ENCODE data around the gene C9. TPM values are rescaled to one million over a fixed set of nuclear protein-coding genes. Genes with fewer than 3 reads are reported as not detected.
"Not testable (repeated sequence)": the region's sequence is repeated elsewhere in the genome, so short reads cannot be mapped to it uniquely, and the experiment has no call there.

C9 gene
- total and polyA plus RNA-seq, 2 of the 4 experiments (the other 2 are of a cell fraction): not detected

- TF ChIP-seq USF2 (IDR thresholded peaks at IDR 0.05; ENCODE audit: low read depth, low read length): no peak
Observed at GRCh38 chr5:39273314-39273954, 90.9 kb downstream of the C9 start (continued).

DNA sequence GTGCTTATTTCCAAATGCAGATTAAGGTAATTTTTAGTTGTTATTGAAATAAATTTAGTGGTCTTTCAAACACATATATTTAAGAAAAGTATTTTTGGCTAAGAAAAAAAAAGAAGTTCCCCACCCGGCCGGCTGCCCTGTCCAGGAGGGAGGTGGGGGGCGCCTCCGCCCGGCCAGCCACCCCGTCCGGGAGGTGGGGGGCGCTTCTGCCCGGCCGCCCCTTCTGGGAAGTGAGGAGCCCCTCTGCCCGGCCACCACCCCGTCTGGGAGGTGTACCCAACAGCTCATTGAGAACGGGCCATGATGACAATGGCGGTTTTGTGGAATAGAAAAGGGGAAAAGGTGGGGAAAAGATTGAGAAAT, 91.4 kb downstream of the C9 start:
- H3K56ac ChIP-seq (ENCODE audit: extremely low read depth, insufficient read depth, low read length); H3K4me3 ChIP-seq (ENCODE audit: insufficient read depth, low read depth, low read length); H2BK120ac ChIP-seq (ENCODE audit: low read depth, low read length); H3K79me1 ChIP-seq (ENCODE audit: low read depth in 1 of 2, low read length in 2 of 2); H2AFZ ChIP-seq (replicated peaks; ENCODE audit: low read length, poor library complexity); H3K36me3 ChIP-seq (ENCODE audit: control insufficient read depth, insufficient read depth, low read length); ATAC-seq (ENCODE audit: low read depth); POLR2A ChIA-PET (ENCODE audit: unreplicated experiment); H2AK9ac ChIP-seq (replicated peaks; ENCODE audit: low read depth, low read length, poor library complexity); H3K4me2 ChIP-seq (ENCODE audit: low read depth, low read length); in situ Hi-C loops (cut with MboI; ENCODE audit: low sequenced_read_pairs); dilution Hi-C loops (cut with HindIII; ENCODE audit: low sequenced_read_pairs, unreplicated experiment); intact Hi-C loops (cut with micrococcal nuclease); H4K91ac ChIP-seq (ENCODE audit: insufficient read depth, low read depth, low read length); BruUV-seq (replicated peaks); H4K20me1 ChIP-seq (ENCODE audit: insufficient read depth, low read length); H3K14ac ChIP-seq (replicated peaks; ENCODE audit: low read depth, low read length); H3K18ac ChIP-seq (ENCODE audit: low read depth, low read length); H2AK5ac ChIP-seq (ENCODE audit: low read depth, low read length); H3K23ac ChIP-seq (ENCODE audit: low read depth, low read length); H3K27me3 ChIP-seq (ENCODE audit: control insufficient read depth, insufficient read depth, low read length); H2BK20ac ChIP-seq (ENCODE audit: low read depth, low read length); H3K27ac ChIP-seq (ENCODE audit: insufficient read depth, low read length); H3K9ac ChIP-seq (ENCODE audit: low read depth, low read length); DNase-seq; H3K9me1 ChIP-seq (ENCODE audit: insufficient read depth, low read length); H2BK15ac ChIP-seq (ENCODE audit: low read depth, low read length); H3K4me1 ChIP-seq (ENCODE audit: control insufficient read depth, insufficient read depth, low read length); H2BK5ac ChIP-seq (ENCODE audit: low read depth, low read length, poor library complexity, severe bottlenecking); H3K4ac ChIP-seq (ENCODE audit: low read depth, low read length); H4K8ac ChIP-seq (ENCODE audit: low read depth in 2 of 2, low read length in 2 of 2); H3K9me3 ChIP-seq (ENCODE audit: control insufficient read depth, insufficient read depth, low read length); H4K5ac ChIP-seq (ENCODE audit: low read depth, low read length): not testable (repeated sequence)
- WGBS, 2 experiments (ENCODE audit: extremely low coverage in 2 of 2, insufficient read length in 1 of 2): no CpG with 5 or more reads among the region's 14 CpGs
- CTCF ChIA-PET: interaction anchor here (2.2 kb wide), 1 partner anchor 55 kb away, joined by 5 read pairs; no protein-coding TSS in a partner anchor
